GM19397 (cell line): Measurements from ENCODE around the gene LAX1.

Experiments
- ATAC-seq: cut with Tn5 transposase; IDR thresholded peaks from one replicate; pipeline ENCODE4 v1.9.1; 2021; ENCODE audit warnings: mild to moderate bottlenecking, moderate library complexity; ENCODE audit not compliant: unreplicated experiment

The LAX1 gene

GRCh38 chr1:203799971-203800370 is 35.0 kb downstream of the LAX1 start:
- ATAC-seq, result no peak

GRCh38 chr1:203805689-203806088 is 40.7 kb downstream of the LAX1 start:
- no peak for ATAC-seq

GRCh38 chr1:203807196-203807595 is 42.2 kb downstream of the LAX1 start:
- ATAC-seq, result no peak

- no peak for ATAC-seq
Observed at GRCh38 chr1:203813581-203814341, 48.8 kb downstream of the LAX1 start.

- ATAC-seq, result no peak
Observed at GRCh38 chr1:203818399-203818798, 53.4 kb downstream of the LAX1 start.

GRCh38 chr1:203823306-203823705 is 58.3 kb downstream of the LAX1 start:
- ATAC-seq, result no peak
